ENCODE measurements around the gene RASGEF1C.

The RASGEF1C gene

GRCh38 chr5:180097163-180097894 is 111.7 kb downstream of the RASGEF1C start:
- no peak for TF ChIP-seq CTCF (IDR thresholded peaks at IDR 0.05; ENCODE audit: low read depth, low read length)
- no peak for DNase-seq (ENCODE audit: extremely low read depth, low read depth)

GRCh38 chr5:180096616-180097015 is 112.4 kb downstream of the RASGEF1C start:
- DNase-seq (ENCODE audit: extremely low read depth, low read depth), result no peak

GRCh38 chr5:180095545-180095944 is 113.5 kb downstream of the RASGEF1C start:
- no peak for TF ChIP-seq CTCF (IDR thresholded peaks at IDR 0.05; ENCODE audit: low read depth, low read length)
- no peak for DNase-seq (ENCODE audit: extremely low read depth, low read depth)

More at GRCh38 chr5:180096616-180097015, 112.4 kb downstream of the RASGEF1C start:
- TF ChIP-seq CTCF (IDR thresholded peaks at IDR 0.05; ENCODE audit: low read depth, low read length), result no peak

- no peak for DNase-seq (ENCODE audit: extremely low read depth, low read depth)
- no peak for TF ChIP-seq CTCF (IDR thresholded peaks at IDR 0.05; ENCODE audit: low read depth, low read length)
Measured at GRCh38 chr5:180093651-180094382, 115.2 kb downstream of the RASGEF1C start.

- no peak for TF ChIP-seq CTCF (IDR thresholded peaks at IDR 0.05; ENCODE audit: low read depth, low read length)
- no peak for DNase-seq (ENCODE audit: extremely low read depth, low read depth)
Measured at GRCh38 chr5:180093241-180093640, 115.8 kb downstream of the RASGEF1C start.

GRCh38 chr5:180090769-180091546 is 118.1 kb downstream of the RASGEF1C start:
- no peak; the same call in 1 of the 2 replicates for TF ChIP-seq CTCF (IDR thresholded peaks at IDR 0.05; ENCODE audit: low read depth, low read length)
- DNase-seq (ENCODE audit: extremely low read depth, low read depth), result no peak
